Activated CD4-positive, alpha-beta T cell treated with anti-CD3 and anti-CD28 coated beads, Interleukin-2, amount 50 U/mL, for 16 hours (primary cell): ENCODE results near the gene OSBPL7.
"Not testable (repeated sequence)": the region's sequence is repeated elsewhere in the genome, so short reads cannot be mapped to it uniquely, and the experiment has no call there.

Experiments
- DNase-seq: peaks from one replicate; pipeline ENCODE4 v3.0.0-alpha.2; 2020

The OSBPL7 gene

GRCh38 chr17:47803201-47803600 is 18.4 kb downstream of the OSBPL7 start:
- DNase-seq, result no peak

- peak; percentile 65 for DNase-seq
These were observed 19.1 kb downstream of the OSBPL7 start for GRCh38 chr17:47802341-47803022.

GRCh38 chr17:47801906-47802305 is 19.7 kb downstream of the OSBPL7 start:
- no peak for DNase-seq

GRCh38 chr17:47801176-47801765 is 20.3 kb downstream of the OSBPL7 start:
- DNase-seq, result no peak

GRCh38 chr17:47800686-47801085 is 20.9 kb downstream of the OSBPL7 start:
- DNase-seq, result no peak

GRCh38 chr17:47797797-47798196 is 23.8 kb downstream of the OSBPL7 start:
- no peak for DNase-seq

- no peak for DNase-seq
These were observed 28.6 kb downstream of the OSBPL7 start for GRCh38 chr17:47792979-47793378.

- DNase-seq, result no peak
These were observed 29.1 kb downstream of the OSBPL7 start for GRCh38 chr17:47792457-47792856.

GRCh38 chr17:47791025-47791424 is 30.6 kb downstream of the OSBPL7 start:
- DNase-seq, result no peak

- peak; percentile 58 for DNase-seq
These were observed 31.7 kb downstream of the OSBPL7 start for GRCh38 chr17:47789611-47790561.

GRCh38 chr17:47785538-47786123 is 36.0 kb downstream of the OSBPL7 start:
- no peak for DNase-seq

- DNase-seq, result no peak
These were observed 40.2 kb downstream of the OSBPL7 start for GRCh38 chr17:47781397-47781796.

GRCh38 chr17:47778184-47778635 is 43.4 kb downstream of the OSBPL7 start:
- DNase-seq, result no peak

GRCh38 chr17:47776330-47777197 is 45.0 kb downstream of the OSBPL7 start:
- DNase-seq, result peak; percentile 56

- no peak for DNase-seq
These were observed 46.5 kb downstream of the OSBPL7 start for GRCh38 chr17:47774987-47775580.

GRCh38 chr17:47774331-47774730 is 47.3 kb downstream of the OSBPL7 start:
- no peak for DNase-seq

- DNase-seq, result not testable (repeated sequence)
These were observed 47.9 kb downstream of the OSBPL7 start for GRCh38 chr17:47773649-47774048.

GRCh38 chr17:47763913-47764582 is 57.5 kb downstream of the OSBPL7 start:
- DNase-seq, result no peak

- DNase-seq, result no peak
These were observed 58.9 kb downstream of the OSBPL7 start for GRCh38 chr17:47762728-47763127.

- DNase-seq, result no peak
These were observed 61.0 kb downstream of the OSBPL7 start for GRCh38 chr17:47760409-47761140.
